Adipocyte (in vitro differentiated cells): ENCODE results near the gene ZBTB8B.
A peak's percentile ranks its signal among the peaks of the same experiment; 100 is the strongest.
"Not testable (repeated sequence)": the region's sequence is repeated elsewhere in the genome, so short reads cannot be mapped to it uniquely, and the experiment has no call there.

Source experiments
- DNase-seq: peaks from one replicate; pipeline ENCODE4 v3.0.0-alpha.2; 2015; ENCODE audit warnings: low read depth
- H3K27me3 ChIP-seq: replicated peaks from 2 replicates; pipeline ENCODE4 v1.7.0; 2013; ENCODE audit warnings: mild to moderate bottlenecking, low read length, moderate library complexity; ENCODE audit not compliant: control insufficient read depth, insufficient read depth
- H3K36me3 ChIP-seq: 2 replicates; pipeline ENCODE4 v1.7.0; 2013; ENCODE audit warnings: low read length, mild to moderate bottlenecking, moderate library complexity; ENCODE audit not compliant: control insufficient read depth, insufficient read depth, severe bottlenecking
- H3K4me1 ChIP-seq: 2 replicates; pipeline ENCODE4 v1.7.0; 2013; ENCODE audit warnings: mild to moderate bottlenecking, low read length, moderate library complexity; ENCODE audit not compliant: control insufficient read depth, insufficient read depth
- H3K4me3 ChIP-seq: 2 replicates; pipeline ENCODE4 v1.7.0; 2013; ENCODE audit warnings: mild to moderate bottlenecking, low read length, moderate library complexity
- H3K9ac ChIP-seq: 2 replicates; pipeline ENCODE4 v1.7.0; 2013; ENCODE audit warnings: mild to moderate bottlenecking, low read length, moderate library complexity
- H3K9me3 ChIP-seq: 2 replicates; pipeline ENCODE4 v1.7.0; 2013; ENCODE audit warnings: mild to moderate bottlenecking, low read length, moderate library complexity; ENCODE audit not compliant: control insufficient read depth

The ZBTB8B gene

DNA sequence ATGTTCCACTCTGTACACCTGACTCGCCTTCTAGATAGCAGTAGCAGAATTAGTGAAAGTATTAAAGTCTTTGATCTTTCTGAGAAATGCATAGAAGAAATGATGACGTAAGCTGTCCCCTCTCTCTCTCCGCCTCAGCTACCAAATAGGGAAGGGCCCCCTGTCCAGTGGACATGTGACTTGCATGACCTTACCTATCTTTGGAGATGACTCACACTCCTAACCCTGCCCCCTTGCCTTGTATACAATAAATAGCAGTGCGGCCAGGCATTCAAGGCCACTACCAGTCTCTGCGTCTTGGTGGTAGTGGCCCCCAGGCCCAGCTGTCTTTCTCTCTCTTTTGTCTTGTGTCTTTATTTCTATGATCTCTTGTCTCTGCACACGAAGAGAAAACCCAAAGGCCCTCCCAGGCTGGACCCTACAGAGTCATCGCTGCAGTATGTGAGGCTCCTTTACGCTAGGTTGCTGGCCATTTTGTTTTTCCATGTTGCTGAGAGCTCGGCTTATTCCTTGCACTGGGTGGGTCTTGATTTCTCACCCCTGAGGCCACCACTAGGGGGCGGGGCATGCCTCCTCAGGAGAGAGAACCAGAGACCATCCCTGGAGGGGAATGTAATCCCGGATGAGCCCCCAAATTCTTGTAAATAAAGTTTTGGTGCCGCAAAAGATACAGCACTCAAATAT is 16.0 kb upstream of the ZBTB8B start:
- H3K4me1 ChIP-seq: peaks cover 7% of the 10 kb centered on the region
- H3K9me3 ChIP-seq: no peaks in the 10 kb centered on the region
- peaks cover 15% of the 10 kb centered on the region for H3K27me3 ChIP-seq
- no peak for DNase-seq
- H3K36me3 ChIP-seq: no peaks in the 10 kb centered on the region
- no peak overlapping the region for H3K9ac ChIP-seq
- H3K4me3 ChIP-seq: no peak overlapping the region

- H3K27me3 ChIP-seq: peaks cover 13% of the 10 kb centered on the region
- H3K4me3 ChIP-seq, H3K9me3 ChIP-seq, DNase-seq, H3K9ac ChIP-seq, H3K36me3 ChIP-seq, H3K4me1 ChIP-seq: not testable (repeated sequence)
Observed at GRCh38 chr1:32449457-32449831, 15.4 kb upstream of the ZBTB8B start.

GRCh38 chr1:32454726-32455125 is 10.1 kb upstream of the ZBTB8B start:
- DNase-seq: no peak
- no peaks in the 10 kb centered on the region for H3K36me3 ChIP-seq
- peaks cover 20% of the 10 kb centered on the region for H3K27me3 ChIP-seq
- no peaks in the 10 kb centered on the region for H3K4me1 ChIP-seq
- H3K4me3 ChIP-seq: no peak overlapping the region
- H3K9me3 ChIP-seq: peaks cover 20% of the 10 kb centered on the region
- no peak overlapping the region for H3K9ac ChIP-seq

GRCh38 chr1:32455958-32456357 is 8.9 kb upstream of the ZBTB8B start:
- DNase-seq: no peak
- Histone ChIP-seq H3K27me3 (peaks cover 14% of the 10 kb centered on the region), H3K4me3 (no peak overlapping the region), H3K9me3 (peaks cover 21% of the 10 kb centered on the region), H3K4me1 (no peaks in the 10 kb centered on the region), H3K9ac (no peak overlapping the region), H3K36me3 (no peaks in the 10 kb centered on the region)

- not testable (repeated sequence) for H3K4me3 ChIP-seq, H3K4me1 ChIP-seq, DNase-seq, H3K36me3 ChIP-seq, H3K9ac ChIP-seq
- H3K9me3 ChIP-seq: peaks cover 21% of the 10 kb centered on the region
- peaks cover 20% of the 10 kb centered on the region for H3K27me3 ChIP-seq
Observed at GRCh38 chr1:32458798-32459197, 6.1 kb upstream of the ZBTB8B start.

GRCh38 chr1:32462977-32463376 is 1.9 kb upstream of the ZBTB8B start:
- peaks cover 55% of the 10 kb centered on the region for H3K27me3 ChIP-seq
- not testable (repeated sequence) for H3K9ac ChIP-seq, DNase-seq, H3K4me3 ChIP-seq, H3K36me3 ChIP-seq
- peaks cover 19% of the 10 kb centered on the region for H3K9me3 ChIP-seq
- H3K4me1 ChIP-seq: peaks cover 11% of the 10 kb centered on the region

- H3K36me3 ChIP-seq: no peaks in the 10 kb centered on the region
- peak; percentile 6 for DNase-seq
- peaks cover 61% of the 10 kb centered on the region for H3K27me3 ChIP-seq
- H3K9ac ChIP-seq: no peak overlapping the region
- peak overlapping the region; percentile 73 for H3K4me3 ChIP-seq
- peaks cover 6% of the 10 kb centered on the region for H3K9me3 ChIP-seq
- peaks cover 11% of the 10 kb centered on the region for H3K4me1 ChIP-seq
Observed at GRCh38 chr1:32464191-32464715, 619 bp upstream of the ZBTB8B start.

DNA sequence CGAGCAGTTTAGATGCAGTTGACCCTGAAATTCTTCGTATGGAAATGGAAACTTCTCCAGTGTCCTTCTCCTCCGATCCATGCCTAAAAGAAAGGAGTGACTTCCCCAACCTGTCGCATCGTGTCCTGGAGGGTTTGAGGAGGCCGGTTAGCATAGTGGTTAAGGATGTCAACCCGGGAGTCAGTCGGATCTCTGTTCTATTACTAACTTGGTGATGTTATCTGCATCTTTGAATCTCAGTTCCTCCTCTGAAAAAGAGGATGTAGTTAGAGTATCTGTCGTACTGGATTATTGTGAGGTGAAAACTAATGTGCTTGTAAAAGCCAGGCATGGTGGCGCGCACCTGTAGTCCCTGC is 684 bp downstream of the ZBTB8B start:
- no peaks in the 10 kb centered on the region for H3K36me3 ChIP-seq
- H3K9ac ChIP-seq: no peak overlapping the region
- no peak overlapping the region for H3K4me3 ChIP-seq
- H3K4me1 ChIP-seq: peaks cover 11% of the 10 kb centered on the region
- no peaks in the 10 kb centered on the region for H3K9me3 ChIP-seq
- peaks cover 64% of the 10 kb centered on the region for H3K27me3 ChIP-seq
- DNase-seq: no peak

- H3K9ac ChIP-seq: no peak overlapping the region
- H3K4me3 ChIP-seq: no peak overlapping the region
- H3K9me3 ChIP-seq: no peaks in the 10 kb centered on the region
- no peak for DNase-seq
- no peaks in the 10 kb centered on the region for H3K36me3 ChIP-seq
- peaks cover 67% of the 10 kb centered on the region for H3K27me3 ChIP-seq
- peaks cover 11% of the 10 kb centered on the region for H3K4me1 ChIP-seq
Observed at GRCh38 chr1:32466761-32467160, 1.9 kb downstream of the ZBTB8B start.

DNA sequence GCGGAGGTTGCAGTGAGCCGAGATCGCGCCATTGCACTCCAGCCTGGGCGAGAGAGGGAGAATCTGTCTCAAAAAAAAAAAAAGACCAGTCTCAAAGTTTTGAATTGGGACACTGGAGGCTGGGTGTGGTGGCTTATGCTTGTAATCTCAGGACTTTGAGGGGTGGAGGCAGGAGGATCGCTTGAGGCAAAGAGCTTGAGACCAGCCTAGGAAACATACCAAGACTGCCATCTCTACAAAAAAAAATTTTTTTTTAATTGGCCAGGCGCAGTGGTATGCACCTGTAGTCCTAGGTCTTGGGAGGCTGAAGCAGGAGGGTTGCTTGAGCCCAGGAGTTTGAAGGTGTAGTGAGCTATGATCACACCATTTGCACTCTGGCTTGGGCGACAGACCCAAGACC is 3.9 kb downstream of the ZBTB8B start:
- peaks cover 62% of the 10 kb centered on the region for H3K27me3 ChIP-seq
- no peak for DNase-seq
- H3K4me1 ChIP-seq: peaks cover 11% of the 10 kb centered on the region
- no peak overlapping the region for H3K4me3 ChIP-seq
- H3K9ac ChIP-seq: no peak overlapping the region
- H3K36me3 ChIP-seq: no peaks in the 10 kb centered on the region
- no peaks in the 10 kb centered on the region for H3K9me3 ChIP-seq

GRCh38 chr1:32470431-32470830 is 5.6 kb downstream of the ZBTB8B start:
- H3K36me3 ChIP-seq: no peaks in the 10 kb centered on the region
- no peak overlapping the region for H3K4me3 ChIP-seq
- peaks cover 48% of the 10 kb centered on the region for H3K27me3 ChIP-seq
- H3K4me1 ChIP-seq: no peaks in the 10 kb centered on the region
- H3K9ac ChIP-seq: no peak overlapping the region
- H3K9me3 ChIP-seq: no peaks in the 10 kb centered on the region
- DNase-seq: no peak
